ENCODE measurements around the gene MCOLN3.

DNA sequence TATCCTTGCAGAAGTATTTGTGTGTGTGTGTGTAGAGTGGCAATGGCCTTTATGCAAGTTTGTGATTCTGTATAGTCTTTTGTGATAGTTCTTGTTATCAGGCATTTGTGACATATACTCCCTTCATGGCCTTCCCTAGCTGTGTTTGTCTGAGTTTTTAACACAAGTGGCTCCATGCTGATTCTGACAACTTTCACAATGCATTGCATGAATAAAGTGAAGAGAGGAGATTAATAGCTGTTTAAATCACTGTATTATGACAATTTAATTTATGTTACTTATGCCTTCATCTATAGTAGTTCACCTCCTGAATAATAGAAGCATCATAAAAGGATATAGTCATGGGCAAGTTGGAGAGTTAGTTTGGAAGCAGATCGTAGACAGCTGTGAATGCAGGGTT is 17.2 kb upstream of the MCOLN3 start:
- TF ChIP-seq, protein P1, sequence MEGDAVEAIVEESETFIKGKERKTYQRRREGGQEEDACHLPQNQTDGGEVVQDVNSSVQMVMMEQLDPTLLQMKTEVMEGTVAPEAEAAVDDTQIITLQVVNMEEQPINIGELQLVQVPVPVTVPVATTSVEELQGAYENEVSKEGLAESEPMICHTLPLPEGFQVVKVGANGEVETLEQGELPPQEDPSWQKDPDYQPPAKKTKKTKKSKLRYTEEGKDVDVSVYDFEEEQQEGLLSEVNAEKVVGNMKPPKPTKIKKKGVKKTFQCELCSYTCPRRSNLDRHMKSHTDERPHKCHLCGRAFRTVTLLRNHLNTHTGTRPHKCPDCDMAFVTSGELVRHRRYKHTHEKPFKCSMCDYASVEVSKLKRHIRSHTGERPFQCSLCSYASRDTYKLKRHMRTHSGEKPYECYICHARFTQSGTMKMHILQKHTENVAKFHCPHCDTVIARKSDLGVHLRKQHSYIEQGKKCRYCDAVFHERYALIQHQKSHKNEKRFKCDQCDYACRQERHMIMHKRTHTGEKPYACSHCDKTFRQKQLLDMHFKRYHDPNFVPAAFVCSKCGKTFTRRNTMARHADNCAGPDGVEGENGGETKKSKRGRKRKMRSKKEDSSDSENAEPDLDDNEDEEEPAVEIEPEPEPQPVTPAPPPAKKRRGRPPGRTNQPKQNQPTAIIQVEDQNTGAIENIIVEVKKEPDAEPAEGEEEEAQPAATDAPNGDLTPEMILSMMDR (IDR thresholded peaks at IDR 0.05), result no peak
- no peak for TF ChIP-seq EP300 (IDR thresholded peaks at IDR 0.05)

Data from gastroesophageal sphincter (tissue), 3 donors.